ENCODE measurements around the gene ZSCAN5C.
"Not testable (repeated sequence)": the region's sequence is repeated elsewhere in the genome, so short reads cannot be mapped to it uniquely, and the experiment has no call there.

The ZSCAN5C gene

GRCh38 chr19:56191115-56191514, 11.0 kb upstream of the ZSCAN5C start:
- in situ Hi-C loops (cut with HindIII; ENCODE audit: low sequenced_read_pairs) = no loop called here

DNA sequence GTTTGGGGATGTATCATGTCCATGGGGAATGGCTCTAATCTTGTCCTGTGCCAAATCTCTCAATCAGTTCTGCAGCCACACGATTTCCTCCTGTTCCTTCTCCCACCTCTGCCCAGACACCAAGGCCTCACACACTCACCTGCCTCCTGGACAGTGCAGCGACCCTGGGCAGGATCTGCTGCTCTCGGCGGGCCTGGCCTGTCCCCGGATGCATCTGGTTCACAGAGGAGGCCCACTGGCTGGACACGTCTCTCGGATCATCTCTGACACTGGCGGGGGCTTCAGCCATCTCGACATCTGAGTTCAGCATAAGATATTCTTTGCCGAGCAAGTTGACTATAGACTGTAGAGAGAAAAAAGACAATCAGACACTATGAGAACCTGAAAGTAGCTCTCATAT, 10.4 kb upstream of the ZSCAN5C start:
- in situ Hi-C loops (cut with HindIII; ENCODE audit: low sequenced_read_pairs) = no loop called here

GRCh38 chr19:56193981-56194640, 8.0 kb upstream of the ZSCAN5C start:
- in situ Hi-C loops (cut with HindIII; ENCODE audit: low sequenced_read_pairs) = no loop called here

GRCh38 chr19:56197646-56198045, 4.4 kb upstream of the ZSCAN5C start, which contains the start of gene ZSCAN5B:
TSS of gene ZSCAN5B (minus strand) at chr19:56197783. CDS start at chr19:56193052, 4,731 bp downstream.
- in situ Hi-C loops (cut with HindIII; ENCODE audit: low sequenced_read_pairs) = not testable (repeated sequence)

- in situ Hi-C loops (cut with HindIII; ENCODE audit: low sequenced_read_pairs) = loop anchor here (10.0 kb wide), 1 partner anchor 135 kb away; no protein-coding TSS in a partner anchor
These were observed 2.4 kb upstream of the ZSCAN5C start for GRCh38 chr19:56199687-56200086.

DNA sequence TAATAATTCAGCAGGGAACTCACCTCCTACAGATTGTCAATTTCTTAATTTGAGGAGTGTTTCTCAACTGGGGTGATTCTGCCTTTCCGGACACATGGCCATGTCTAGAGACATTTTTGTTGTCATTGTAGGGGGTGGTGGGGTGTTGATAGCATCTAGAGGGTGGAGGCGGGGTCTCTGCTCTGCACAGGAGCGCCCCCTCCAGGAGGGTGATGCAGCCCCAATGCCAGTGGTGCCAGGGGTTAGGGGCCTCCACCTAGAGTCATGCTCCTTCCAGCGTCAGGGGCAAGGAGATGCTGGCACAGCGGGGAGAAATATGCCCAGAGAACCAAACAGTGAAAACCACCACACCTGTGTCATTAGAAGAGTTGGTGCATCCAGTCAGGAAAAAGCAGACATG, 5.5 kb downstream of the ZSCAN5C start:
- in situ Hi-C loops (cut with HindIII; ENCODE audit: low sequenced_read_pairs) = loop anchor here (10.0 kb wide), 1 partner anchor 143 kb away; no protein-coding TSS in a partner anchor

DNA sequence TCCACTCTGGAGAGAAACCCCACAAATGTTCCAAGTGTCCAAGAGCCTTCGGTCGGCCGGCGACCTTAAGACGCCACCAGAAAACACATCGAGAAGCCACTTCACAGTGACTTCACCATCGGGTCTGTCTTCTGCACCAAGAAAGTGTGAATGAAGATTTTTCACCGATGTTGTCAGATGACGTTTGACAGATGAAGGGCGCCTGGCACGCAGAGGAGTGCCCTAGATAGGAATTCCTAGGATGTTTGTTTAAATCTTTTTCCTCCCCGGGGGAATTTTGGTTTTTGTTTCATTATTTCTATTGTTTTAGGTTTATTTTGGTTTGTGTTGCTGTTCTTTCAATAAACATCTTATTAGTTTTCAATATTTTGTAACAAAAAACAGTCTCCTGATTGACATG, 7.0 kb downstream of the ZSCAN5C start:
- in situ Hi-C loops (cut with HindIII; ENCODE audit: low sequenced_read_pairs) = loop anchor here (10.0 kb wide), 1 partner anchor 144 kb away; no protein-coding TSS in a partner anchor

DNA sequence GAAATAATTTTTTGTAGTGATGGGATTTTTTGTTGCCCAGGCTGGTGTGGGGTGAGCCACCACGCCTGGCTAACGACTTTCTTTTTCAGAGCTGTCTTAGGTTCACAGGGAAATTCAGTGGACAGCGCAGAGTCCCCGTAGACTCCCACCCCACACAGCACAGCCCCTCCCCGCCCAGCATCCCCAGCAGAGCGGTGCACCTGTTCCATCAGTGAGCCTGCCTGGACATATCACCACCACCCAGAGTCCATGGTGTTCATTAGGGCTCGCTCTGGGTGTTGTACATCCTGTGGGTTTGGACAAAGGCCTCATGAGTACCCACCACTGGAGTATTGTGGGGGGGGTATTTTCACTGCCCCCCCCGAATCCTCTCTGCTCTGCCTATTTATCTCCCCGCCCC, 8.0 kb downstream of the ZSCAN5C start:
- in situ Hi-C loops (cut with HindIII; ENCODE audit: low sequenced_read_pairs) = not testable (repeated sequence)

- in situ Hi-C loops (cut with HindIII; ENCODE audit: low sequenced_read_pairs) = no loop called here
These were observed 9.6 kb downstream of the ZSCAN5C start for GRCh38 chr19:56211718-56212117.

- in situ Hi-C loops (cut with HindIII; ENCODE audit: low sequenced_read_pairs) = no loop called here
These were observed 15.2 kb downstream of the ZSCAN5C start for GRCh38 chr19:56217039-56217949.

GRCh38 chr19:56218961-56219360, 16.9 kb downstream of the ZSCAN5C start:
- in situ Hi-C loops (cut with HindIII; ENCODE audit: low sequenced_read_pairs) = no loop called here

GRCh38 chr19:56221442-56221841, 19.4 kb downstream of the ZSCAN5C start:
- in situ Hi-C loops (cut with HindIII; ENCODE audit: low sequenced_read_pairs) = not testable (repeated sequence)

DNA sequence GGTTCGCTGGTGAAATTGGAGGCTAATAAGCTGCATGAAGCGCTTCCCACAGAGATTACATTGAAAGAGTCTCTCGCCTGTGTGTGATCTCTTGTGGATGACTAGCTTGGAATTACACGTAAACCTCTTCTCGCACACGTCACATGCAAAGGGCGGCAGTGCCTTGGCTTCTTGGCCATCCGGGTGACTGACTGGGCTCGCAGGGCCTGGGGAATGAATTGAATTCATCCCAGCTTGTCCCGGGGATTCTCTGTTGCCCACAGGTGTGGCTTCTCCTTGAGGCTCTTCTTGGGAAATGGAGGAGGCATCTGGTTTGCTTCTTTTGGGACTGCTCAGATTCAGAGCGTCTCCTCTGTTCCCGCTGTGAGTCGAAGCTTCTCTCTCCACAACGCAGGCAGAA, 19.8 kb downstream of the ZSCAN5C start:
- in situ Hi-C loops (cut with HindIII; ENCODE audit: low sequenced_read_pairs) = no loop called here

GRCh38 chr19:56222901-56223300, 20.8 kb downstream of the ZSCAN5C start:
- in situ Hi-C loops (cut with HindIII; ENCODE audit: low sequenced_read_pairs) = no loop called here

- in situ Hi-C loops (cut with HindIII; ENCODE audit: low sequenced_read_pairs) = no loop called here
These were observed 21.4 kb downstream of the ZSCAN5C start for GRCh38 chr19:56223481-56223880.

DNA sequence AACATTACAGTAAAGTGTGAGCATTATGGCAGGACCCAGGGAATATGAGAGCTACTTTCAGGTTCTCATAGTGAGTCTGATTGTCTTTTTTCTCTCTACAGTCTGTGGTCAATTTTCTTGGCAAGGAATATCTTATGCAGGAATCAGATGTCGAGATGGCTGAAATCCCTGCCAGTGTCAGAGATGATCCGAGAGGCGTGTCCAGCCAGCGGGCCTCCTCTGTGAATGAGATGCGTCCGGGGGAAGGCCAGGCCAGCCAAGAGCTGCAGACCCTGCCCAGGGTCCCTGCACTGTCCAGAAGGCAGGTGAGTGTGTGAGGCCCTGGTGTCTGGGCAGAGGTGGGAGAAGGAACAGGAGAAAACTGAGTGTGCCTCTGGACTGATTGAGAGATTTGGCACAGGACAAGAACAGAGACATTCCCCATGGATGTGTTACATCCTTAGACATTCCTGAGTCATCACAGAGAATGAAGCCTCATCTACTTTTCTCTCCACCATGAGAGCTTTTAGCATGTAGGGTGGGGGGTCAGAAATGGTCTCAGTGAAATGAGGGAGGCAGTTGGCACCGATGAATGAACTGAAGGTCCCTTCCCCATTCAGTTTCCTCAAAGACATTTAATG, 43.2 kb downstream of the ZSCAN5C start:
- in situ Hi-C loops (cut with HindIII; ENCODE audit: low sequenced_read_pairs) = no loop called here

GRCh38 chr19:56245764-56246163, 43.7 kb downstream of the ZSCAN5C start:
- in situ Hi-C loops (cut with HindIII; ENCODE audit: low sequenced_read_pairs) = not testable (repeated sequence)

DNA sequence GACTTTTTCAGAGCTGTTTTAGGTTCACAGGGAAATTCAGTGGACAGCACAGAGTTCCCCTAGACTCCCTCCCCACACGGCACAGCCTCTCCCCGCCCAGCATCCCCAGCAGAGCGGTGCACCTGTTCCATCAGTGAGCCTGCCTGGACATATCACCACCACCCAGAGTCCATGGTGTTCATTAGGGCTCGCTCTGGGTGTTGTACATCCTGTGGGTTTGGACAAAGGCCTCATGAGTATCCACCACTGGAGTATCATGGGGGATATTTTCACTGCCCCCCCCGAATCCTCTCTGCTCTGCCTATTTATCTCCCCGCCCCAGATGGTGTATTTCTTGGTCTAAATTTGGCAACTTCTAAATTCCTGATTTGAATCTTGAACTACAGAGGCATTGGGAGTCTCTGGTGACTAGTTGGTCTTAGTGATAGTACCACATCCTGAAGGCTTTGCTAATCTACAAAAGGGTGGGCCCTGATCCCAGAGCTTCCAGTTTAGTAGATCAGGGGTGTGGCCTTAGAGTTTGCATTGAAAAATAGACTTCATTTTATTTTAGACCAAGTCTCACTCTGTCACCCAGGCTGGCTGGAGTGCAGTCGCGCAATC, 46.8 kb downstream of the ZSCAN5C start:
- in situ Hi-C loops (cut with HindIII; ENCODE audit: low sequenced_read_pairs) = not testable (repeated sequence)

DNA sequence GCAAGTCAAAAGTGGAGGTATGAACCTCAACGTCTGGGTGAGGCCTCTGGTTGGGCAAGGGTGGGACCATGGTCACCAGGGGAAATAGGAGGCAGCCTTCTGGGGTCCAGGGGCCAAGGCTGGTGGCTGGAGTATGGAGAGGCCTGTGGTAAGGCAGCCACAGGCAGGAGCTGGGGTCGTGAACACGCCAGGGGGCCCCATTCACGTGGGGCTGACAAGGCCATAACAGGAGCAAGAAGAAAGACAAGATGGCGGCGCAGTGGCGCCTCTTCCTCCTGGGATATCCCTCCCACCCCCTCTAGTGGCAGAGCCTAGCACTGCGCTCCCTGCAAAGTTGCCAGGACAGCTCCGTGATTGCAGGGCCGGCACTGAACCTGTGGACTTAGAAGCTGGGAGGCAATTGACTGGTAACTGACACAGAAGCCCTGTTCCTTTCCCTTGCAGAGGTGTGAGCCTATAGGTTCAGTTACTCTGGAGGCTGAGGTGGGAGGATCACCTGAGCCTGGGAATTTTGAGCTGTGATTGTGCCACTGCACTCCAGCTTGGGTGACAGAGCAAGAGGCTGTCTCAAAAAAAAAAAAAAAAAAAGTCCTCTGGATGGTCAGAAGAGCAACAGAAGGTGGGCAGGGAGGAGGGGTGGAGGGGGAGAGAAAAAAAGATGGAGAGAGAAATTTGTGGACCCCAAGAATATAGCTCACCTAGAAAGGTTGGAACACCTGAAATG, 50.8 kb downstream of the ZSCAN5C start:
- in situ Hi-C loops (cut with HindIII; ENCODE audit: low sequenced_read_pairs) = no loop called here

- in situ Hi-C loops (cut with HindIII; ENCODE audit: low sequenced_read_pairs) = no loop called here
These were observed 51.7 kb downstream of the ZSCAN5C start for GRCh38 chr19:56253737-56254136.

Data from endothelial cell of hepatic sinusoid (primary cell).